MV-4-11 (cell line): ENCODE data around the gene ATG14.

Experiments
- DNase-seq: peaks from one replicate; lab custom pipeline; 2025; lab: John Stamatoyannopoulos, UW

Gene ATG14

GRCh38 chr14:55316564-55316963 lies 95.1 kb downstream of the ATG14 start:
- DNase-seq = no peak
